Adrenal gland (tissue), 12 donors: ENCODE data around the gene SCFD2. TPM values are rescaled to one million over a fixed set of nuclear protein-coding genes. Genes with fewer than 3 reads are reported as not detected.

Experiments used
- DNase-seq, 7 donors: peaks; one replicate each; pipeline ENCODE4 v3.0.0-alpha.2; 2019 to 2020
- H3K27ac ChIP-seq, 5 donors: fragments of 200-600 bp; sonication (generic) in 4 of 5; 1 replicate in 3 of 5; 2 replicates in 2 of 5; pipeline versions ENCODE4 v1.5.1 to v1.8.0; 2016 to 2020; ENCODE audit warnings: mild to moderate bottlenecking in 1 of 5
- H3K27me3 ChIP-seq: fragments of 200-600 bp; 2 replicates; pipeline ENCODE4 v1.8.0; 2021
- H3K36me3 ChIP-seq, 2 donors: fragments of 200-600 bp; replicated peaks in 1 of 2; 1 replicate in 1 of 2; 2 replicates in 1 of 2; pipeline versions ENCODE4 v1.5.1 to v1.8.0; 2018 to 2022
- H3K4me1 ChIP-seq, 2 donors: fragments of 200-600 bp; replicated peaks in 1 of 2; 1 replicate in 1 of 2; 2 replicates in 1 of 2; pipeline versions ENCODE4 v1.5.1 to v1.8.0; 2018 to 2021
- H3K4me3 ChIP-seq, 4 donors: fragments of 200-600 bp; sonication (generic) in 3 of 4; one replicate each; pipeline ENCODE4 v1.5.1; 2016 to 2018
- H3K9me3 ChIP-seq, 3 donors: fragments of 200-600 bp; sonication (generic) in 1 of 3; replicated peaks in 1 of 3; 1 replicate in 2 of 3; 2 replicates in 1 of 3; pipeline versions ENCODE4 v1.5.1 to v1.8.0; 2016 to 2021
- POLR2A ChIP-seq, 2 donors: fragments of 450-650 bp; IDR thresholded peaks; one replicate each; pipeline ENCODE4 v1.6.1; 2017; ENCODE audit warnings: antibody characterized with exemption in 2 of 2, mild to moderate bottlenecking in 2 of 2, moderate library complexity in 1 of 2
- WGBS, 4 donors: extraction: QIAGEN DNeasy Blood & Tissue Kit in 2 of 4; methylation state at CpG; one replicate each; pipeline versions ENCODE4 v1.1.5 to v1.1.7; 2013 to 2017; 5-methylcytosine and 5-hydroxymethylcytosine counted together
- intact Hi-C, 2 donors: fragments of 100-400 bp; cut with DNase I; formaldehyde crosslinking; loops; one replicate each; pipeline versions ENCODE4 v1.14.1 to v1.15.0; 2022 to 2023
- polyA plus RNA-seq, 3 donors: library from polyadenylated mRNA; stranded (reverse); fragments of 200-250 nt in 2 of 3; fragments of 350-450 nt in 1 of 3; fragmentation: Illumina TruSeq in 1 of 3; extraction: RNeasy Lipid Tissue Mini Kit (QIAGEN cat#74804) in 1 of 3; gene quantifications; one replicate each; pipeline ENCODE4 v1.2.3, GENCODE V29; 2013 to 2014
- total RNA-seq, 9 donors: library from RNA; depleted of rRNA in 4 of 9; stranded (reverse); fragments of >200 nt in 4 of 9; fragments of 120-200 nt in 1 of 9; fragmentation: NEBNext Ultra II Directional in 1 of 9; extraction: Animal tissue kit (Norgen Biotek cat#: 25700) in 1 of 9; gene quantifications; one replicate each; pipeline versions ENCODE4 v1.1.0 to v1.2.4, GENCODE V29; 2013 to 2023
- TF ChIP-seq, protein P1 (sequence below), 6 experiments: fragments of 450-650 bp in 4 of 6; fragments of 200-600 bp in 2 of 6; sonication (generic) in 1 of 6; IDR thresholded peaks; 1 replicate in 5 of 6; 2 replicates in 1 of 6; pipeline versions ENCODE4 v1.5.1 to v1.8.0; 2016 to 2021; ENCODE audit warnings: antibody characterized with exemption in 6 of 6, mild to moderate bottlenecking in 2 of 6, moderate library complexity in 1 of 6
- donor health status: healthy with polysubstance abuse.
- donor health status: Bipolar disorder and iron deficiency.
- donor health status: DM: yes; HTN: yes; CAD: no.
- donor health status: DM: no; HTN: no; CAD: no.
- donor health status: DM: no; HTN: no; CAD: no.
- donor health status: DM: yes; HTN: yes; CAD: no.

Gene SCFD2
- total and polyA plus RNA-seq, 12 donors, result 5.2 to 34.9 (median 23.4) TPM

DNA sequence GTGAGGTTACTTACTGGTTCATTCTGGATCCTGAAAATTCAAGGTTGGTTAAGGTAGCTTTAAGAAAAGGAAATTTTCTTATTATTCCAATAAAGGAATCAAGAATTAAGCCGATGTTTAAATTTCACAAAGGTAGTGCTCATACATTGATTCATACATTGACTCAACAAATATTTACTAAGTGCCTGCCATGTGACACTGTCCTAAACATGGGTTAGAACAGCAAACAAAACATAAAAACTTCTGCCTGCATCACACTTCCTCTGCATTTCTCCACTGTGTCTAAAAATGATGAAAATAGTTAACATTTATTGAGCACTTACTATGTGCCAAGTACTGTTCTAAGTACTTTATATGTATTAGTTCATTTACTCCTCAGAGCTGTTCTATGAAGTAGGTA is 428.0 kb downstream of the SCFD2 start:
- no peak overlapping the region for H3K4me3 ChIP-seq
- no peaks in the 10 kb centered on the region for H3K36me3 ChIP-seq
- H3K27ac ChIP-seq, result no peak overlapping the region
- intact Hi-C loops, result no loop called here
- WGBS, 4 donors, result 88 to 98% (median 95%) methylated on average over 1 of the region's 1 CpG
- H3K27me3 ChIP-seq, result no peaks in the 10 kb centered on the region
- no peaks in the 10 kb centered on the region for H3K4me1 ChIP-seq
- DNase-seq, result no peak
- TF ChIP-seq, protein P1, sequence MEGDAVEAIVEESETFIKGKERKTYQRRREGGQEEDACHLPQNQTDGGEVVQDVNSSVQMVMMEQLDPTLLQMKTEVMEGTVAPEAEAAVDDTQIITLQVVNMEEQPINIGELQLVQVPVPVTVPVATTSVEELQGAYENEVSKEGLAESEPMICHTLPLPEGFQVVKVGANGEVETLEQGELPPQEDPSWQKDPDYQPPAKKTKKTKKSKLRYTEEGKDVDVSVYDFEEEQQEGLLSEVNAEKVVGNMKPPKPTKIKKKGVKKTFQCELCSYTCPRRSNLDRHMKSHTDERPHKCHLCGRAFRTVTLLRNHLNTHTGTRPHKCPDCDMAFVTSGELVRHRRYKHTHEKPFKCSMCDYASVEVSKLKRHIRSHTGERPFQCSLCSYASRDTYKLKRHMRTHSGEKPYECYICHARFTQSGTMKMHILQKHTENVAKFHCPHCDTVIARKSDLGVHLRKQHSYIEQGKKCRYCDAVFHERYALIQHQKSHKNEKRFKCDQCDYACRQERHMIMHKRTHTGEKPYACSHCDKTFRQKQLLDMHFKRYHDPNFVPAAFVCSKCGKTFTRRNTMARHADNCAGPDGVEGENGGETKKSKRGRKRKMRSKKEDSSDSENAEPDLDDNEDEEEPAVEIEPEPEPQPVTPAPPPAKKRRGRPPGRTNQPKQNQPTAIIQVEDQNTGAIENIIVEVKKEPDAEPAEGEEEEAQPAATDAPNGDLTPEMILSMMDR (IDR thresholded peaks at IDR 0.05), result no peak
- TF ChIP-seq POLR2A (IDR thresholded peaks at IDR 0.05), result no peak
- no peaks in the 10 kb centered on the region for H3K9me3 ChIP-seq

DNA sequence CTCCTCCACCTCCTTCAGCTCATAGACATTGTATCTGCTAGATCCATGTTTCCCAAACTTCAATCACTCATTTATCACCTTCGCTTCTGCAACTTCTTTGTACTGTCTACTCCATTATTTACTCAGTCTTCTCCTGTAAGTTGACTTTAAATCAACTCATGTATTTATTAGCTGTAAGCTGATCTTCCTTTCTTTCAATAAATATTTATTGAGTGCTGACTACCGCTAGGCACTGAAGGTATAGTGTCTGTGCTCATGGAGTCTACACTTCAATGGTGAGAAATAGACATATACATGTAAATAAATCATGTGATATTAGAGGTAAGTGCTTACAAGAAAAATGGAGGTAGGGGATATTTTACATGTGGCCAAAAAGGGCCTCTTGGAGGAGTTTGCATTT is 429.1 kb downstream of the SCFD2 start:
- H3K4me3 ChIP-seq, result no peak overlapping the region
- no peak for DNase-seq
- no peaks in the 10 kb centered on the region for H3K4me1 ChIP-seq
- no peaks in the 10 kb centered on the region for H3K27me3 ChIP-seq
- intact Hi-C loops, result no loop called here
- no peaks in the 10 kb centered on the region for H3K36me3 ChIP-seq
- TF ChIP-seq, protein P1 (IDR thresholded peaks at IDR 0.05), result no peak
- TF ChIP-seq POLR2A (IDR thresholded peaks at IDR 0.05), result no peak
- 98 to 100% (median 99%) methylated on average over 2 of the region's 2 CpGs for WGBS, 4 donors
- no peaks in the 10 kb centered on the region for H3K9me3 ChIP-seq
- no peak overlapping the region for H3K27ac ChIP-seq

DNA sequence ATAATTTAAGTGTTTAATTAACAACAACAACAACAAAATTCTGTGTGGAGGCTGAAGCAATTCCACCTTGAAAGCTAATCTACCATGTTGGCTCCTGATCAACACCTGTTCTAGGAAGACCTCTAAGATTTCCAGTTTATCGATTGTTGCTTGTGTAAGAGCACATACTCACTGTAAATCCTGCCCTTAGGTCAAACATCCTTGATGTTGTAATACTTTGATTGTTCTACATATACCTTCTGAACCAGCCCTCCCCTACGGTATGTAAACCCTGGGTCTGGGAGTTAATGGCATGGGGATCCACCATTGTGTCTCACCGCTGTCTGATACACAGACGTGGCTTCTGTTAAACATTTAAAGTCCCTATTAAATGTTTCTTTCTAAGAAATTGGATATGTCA is 430.5 kb downstream of the SCFD2 start:
- no peak for DNase-seq
- intact Hi-C loops, result no loop called here
- Histone ChIP-seq H3K36me3 (peaks cover 0 to 1% of the 10 kb centered on the region in 2 donors), H3K27me3 (no peaks in the 10 kb centered on the region), H3K4me3 (no peak overlapping the region), H3K4me1 (no peaks in the 10 kb centered on the region), H3K27ac (no peak overlapping the region), H3K9me3 (no peaks in the 10 kb centered on the region)
- WGBS, 4 donors, result 96 to 99% (median 97%) methylated on average over 4 of the region's 4 CpGs
- TF ChIP-seq POLR2A (IDR thresholded peaks at IDR 0.05), result no peak
- TF ChIP-seq, protein P1 (IDR thresholded peaks at IDR 0.05), result no peak

DNA sequence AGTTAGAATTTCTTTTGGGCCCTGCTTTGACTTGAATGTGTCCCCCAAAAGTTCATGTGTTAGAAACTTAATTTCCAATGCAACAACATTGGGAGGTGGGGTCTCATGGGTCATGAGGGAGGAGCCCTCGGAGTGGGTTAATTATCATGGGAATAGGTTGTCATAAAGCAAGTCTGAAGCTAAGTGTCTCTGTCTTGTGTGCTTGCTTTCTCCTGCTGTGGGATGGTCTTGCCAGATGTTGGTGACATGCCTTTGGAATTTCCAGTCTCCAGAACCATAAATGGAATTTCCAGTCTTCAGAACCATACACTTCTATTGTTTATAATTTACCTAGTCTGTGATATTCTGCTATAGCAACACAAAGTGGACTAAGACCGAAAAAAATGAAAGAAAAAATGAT is 432.1 kb downstream of the SCFD2 start:
- no peak overlapping the region for H3K4me3 ChIP-seq
- peaks cover 0 to 3% of the 10 kb centered on the region in 2 donors for H3K36me3 ChIP-seq
- DNase-seq, result no peak
- H3K27ac ChIP-seq, result no peak overlapping the region
- 89 to 95% (median 92%) methylated on average over 2 of the region's 2 CpGs for WGBS, 4 donors
- no peaks in the 10 kb centered on the region for H3K4me1 ChIP-seq
- TF ChIP-seq, protein P1 (IDR thresholded peaks at IDR 0.05), result no peak
- TF ChIP-seq POLR2A (IDR thresholded peaks at IDR 0.05), result no peak
- H3K27me3 ChIP-seq, result no peaks in the 10 kb centered on the region
- intact Hi-C loops, result no loop called here
- H3K9me3 ChIP-seq, result no peaks in the 10 kb centered on the region
